ENCODE measurements around the gene BMP7. TPM values are rescaled to one million over a fixed set of nuclear protein-coding genes. Genes with fewer than 3 reads are reported as not detected.

Gene BMP7
- total RNA-seq, 1 experiment from 2014 or later, result not detected

- peak; percentile 11 for DNase-seq (ENCODE audit: unreplicated experiment)
- Mint-ChIP-seq H3K27me3 (ENCODE audit: insufficient read depth, unreplicated experiment) (peaks cover 12% of the 10 kb centered on the region), H3K36me3 (ENCODE audit: insufficient read depth, unreplicated experiment) (no peaks in the 10 kb centered on the region), H3K4me1 (ENCODE audit: insufficient read depth, unreplicated experiment) (no peaks in the 10 kb centered on the region), H3K9me3 (ENCODE audit: unreplicated experiment) (no peaks in the 10 kb centered on the region), H3K4me3 (ENCODE audit: unreplicated experiment) (no peak overlapping the region), H3K27ac (ENCODE audit: low read depth, unreplicated experiment) (no peak overlapping the region)
- ChIA-PET POLR2A (interaction anchor here (0.6 to 1.7 kb wide), 5 partner anchors 10 to 128 kb away, joined by 3 to 5 read pairs (median 3); no protein-coding TSS in a partner anchor), CTCF (interaction anchor here (0.5 to 4.3 kb wide), 16 partner anchors 11 to 433 kb away, joined by 3 to 49 read pairs (median 4); no protein-coding TSS in a partner anchor)
- no TSS peak for BruUV-seq (replicated peaks)
- no peak for TF ChIP-seq CTCF (IDR thresholded peaks at IDR 0.05; ENCODE audit: unreplicated experiment)
- intact Hi-C loops (cut with micrococcal nuclease), result no loop called here
Measured at GRCh38 chr20:57223648-57224489, 42.6 kb downstream of the BMP7 start.

- intact Hi-C loops (cut with micrococcal nuclease), result no loop called here
- peak; percentile 17 for DNase-seq (ENCODE audit: unreplicated experiment)
- Mint-ChIP-seq H3K4me1 (ENCODE audit: insufficient read depth, unreplicated experiment) (no peaks in the 10 kb centered on the region), H3K36me3 (ENCODE audit: insufficient read depth, unreplicated experiment) (no peaks in the 10 kb centered on the region), H3K27ac (ENCODE audit: low read depth, unreplicated experiment) (no peak overlapping the region), H3K4me3 (ENCODE audit: unreplicated experiment) (no peak overlapping the region), H3K9me3 (ENCODE audit: unreplicated experiment) (no peaks in the 10 kb centered on the region), H3K27me3 (ENCODE audit: insufficient read depth, unreplicated experiment) (peaks cover 12% of the 10 kb centered on the region)
- BruUV-seq (replicated peaks), result no TSS peak
- ChIA-PET POLR2A (interaction anchor here (1.7 kb wide), 1 partner anchor 100 kb away, joined by 5 read pairs; no protein-coding TSS in a partner anchor), CTCF (interaction anchor here (0.6 to 4.3 kb wide), 12 partner anchors 10 to 1501 kb away, joined by 3 to 49 read pairs (median 4); no protein-coding TSS in a partner anchor)
- no peak for TF ChIP-seq CTCF (IDR thresholded peaks at IDR 0.05; ENCODE audit: unreplicated experiment)
Measured at GRCh38 chr20:57222631-57222950, 43.9 kb downstream of the BMP7 start.

- POLR2A ChIA-PET, result interaction anchor here (1.7 kb wide), 1 partner anchor 101 kb away, joined by 5 read pairs; no protein-coding TSS in a partner anchor
- CTCF ChIA-PET, result interaction anchor here (0.6 to 4.3 kb wide), 10 partner anchors 12 to 1502 kb away, joined by 3 to 49 read pairs (median 4); no protein-coding TSS in a partner anchor
- no peaks in the 10 kb centered on the region for H3K9me3 Mint-ChIP-seq (ENCODE audit: unreplicated experiment)
- BruUV-seq (replicated peaks), result no TSS peak
- H3K27ac Mint-ChIP-seq (ENCODE audit: low read depth, unreplicated experiment), result no peak overlapping the region
- intact Hi-C loops (cut with micrococcal nuclease), result no loop called here
- no peaks in the 10 kb centered on the region for H3K4me1 Mint-ChIP-seq (ENCODE audit: insufficient read depth, unreplicated experiment)
- H3K36me3 Mint-ChIP-seq (ENCODE audit: insufficient read depth, unreplicated experiment), result no peaks in the 10 kb centered on the region
- no peak for DNase-seq (ENCODE audit: unreplicated experiment)
- H3K4me3 Mint-ChIP-seq (ENCODE audit: unreplicated experiment), result no peak overlapping the region
- TF ChIP-seq CTCF (IDR thresholded peaks at IDR 0.05; ENCODE audit: unreplicated experiment), result no peak
- peaks cover 12% of the 10 kb centered on the region for H3K27me3 Mint-ChIP-seq (ENCODE audit: insufficient read depth, unreplicated experiment)
Measured at GRCh38 chr20:57221916-57222630, 44.4 kb downstream of the BMP7 start.
